HG03354 (cell line): ENCODE measurements around the gene THOC7.
A peak's percentile ranks its signal among the peaks of the same experiment; 100 is the strongest.

Source experiments
- ATAC-seq: cut with Tn5 transposase; IDR thresholded peaks from one replicate; pipeline ENCODE4 v1.9.1; 2021; ENCODE audit warnings: mild to moderate bottlenecking; ENCODE audit not compliant: unreplicated experiment, poor library complexity, severe bottlenecking

Gene THOC7

GRCh38 chr3:63863150-63864007 lies at the start of gene THOC7, which contains the start of gene ATXN7:
TSS of gene THOC7 (minus strand) at chr3:63863805. CDS start at chr3:63863790, 15 bp downstream.
TSS of gene ATXN7 (plus strand) at chr3:63863867. CDS start at chr3:63912599, 48,732 bp downstream.
- ATAC-seq = peak; percentile 83

- ATAC-seq = peak; percentile 19
These were observed 49.4 kb upstream of the THOC7 start for GRCh38 chr3:63912768-63913588.

- ATAC-seq = peak; percentile 82
These were observed 48.5 kb upstream of the THOC7 start, which contains the start of gene SCAANT1 for GRCh38 chr3:63911873-63912767. TSS of gene SCAANT1 (minus strand) at chr3:63912383.

DNA sequence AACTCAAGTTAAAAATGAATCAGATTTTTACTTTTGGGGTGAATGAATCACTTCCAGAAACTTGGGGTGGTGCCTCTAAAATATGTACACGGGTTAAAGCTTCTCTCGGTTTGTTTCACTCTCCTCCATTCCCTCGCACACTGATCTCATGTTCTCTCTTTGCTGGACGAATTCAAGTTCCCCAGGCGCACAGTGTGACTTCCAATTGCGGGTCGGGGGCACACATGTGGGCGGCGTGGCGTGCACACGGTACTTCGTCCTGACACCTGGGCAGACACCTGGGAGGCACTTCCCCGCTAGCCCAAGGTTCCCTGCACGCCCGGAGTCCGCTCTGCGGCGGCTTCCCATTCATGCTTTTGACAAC lies 47.9 kb upstream of the THOC7 start:
- no peak for ATAC-seq

GRCh38 chr3:63910891-63911290 lies 47.3 kb upstream of the THOC7 start:
- ATAC-seq = no peak

DNA sequence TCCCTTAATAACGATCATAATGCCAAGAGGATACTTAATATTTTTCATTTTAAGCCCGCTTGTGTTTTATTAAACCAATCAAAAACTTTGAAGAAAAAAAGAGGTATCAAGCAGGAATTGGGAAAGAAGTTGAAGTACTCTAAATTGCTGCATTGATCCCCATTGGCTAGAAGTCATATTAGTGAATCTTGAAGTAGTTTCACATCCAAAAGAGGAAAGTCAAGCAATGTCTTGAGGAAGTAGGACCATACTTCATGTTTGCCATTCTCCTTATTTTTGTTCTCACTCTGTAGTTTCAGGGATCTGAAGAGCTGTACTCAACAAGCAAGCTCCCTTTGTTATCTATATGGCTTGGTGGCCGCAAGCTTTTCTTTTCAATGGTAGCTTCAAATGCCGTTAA lies 46.4 kb upstream of the THOC7 start:
- no peak for ATAC-seq

GRCh38 chr3:63909431-63909830 lies 45.8 kb upstream of the THOC7 start:
- ATAC-seq = no peak

DNA sequence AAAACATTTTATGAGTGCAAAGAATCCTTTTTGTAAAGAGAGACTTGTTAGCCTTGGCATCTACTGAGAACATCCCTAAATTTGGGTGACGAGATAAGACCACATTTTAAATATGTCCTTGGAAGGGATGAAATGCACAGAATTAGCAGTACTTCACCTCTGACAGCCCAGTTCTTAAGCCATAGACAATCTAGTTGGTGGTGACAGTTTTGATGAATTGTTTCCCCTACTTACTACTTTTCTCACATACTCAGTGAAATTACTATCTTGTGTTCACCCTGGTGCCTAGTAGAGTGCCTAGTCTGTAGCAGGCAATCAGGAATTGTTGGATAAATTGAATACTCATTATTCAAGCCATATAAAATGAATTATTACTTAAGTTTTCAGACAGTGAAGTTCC lies 45.2 kb upstream of the THOC7 start:
- no peak for ATAC-seq

GRCh38 chr3:63908081-63908736 lies 44.6 kb upstream of the THOC7 start:
- ATAC-seq = no peak

GRCh38 chr3:63905731-63906620 lies 42.4 kb upstream of the THOC7 start:
- no peak for ATAC-seq

DNA sequence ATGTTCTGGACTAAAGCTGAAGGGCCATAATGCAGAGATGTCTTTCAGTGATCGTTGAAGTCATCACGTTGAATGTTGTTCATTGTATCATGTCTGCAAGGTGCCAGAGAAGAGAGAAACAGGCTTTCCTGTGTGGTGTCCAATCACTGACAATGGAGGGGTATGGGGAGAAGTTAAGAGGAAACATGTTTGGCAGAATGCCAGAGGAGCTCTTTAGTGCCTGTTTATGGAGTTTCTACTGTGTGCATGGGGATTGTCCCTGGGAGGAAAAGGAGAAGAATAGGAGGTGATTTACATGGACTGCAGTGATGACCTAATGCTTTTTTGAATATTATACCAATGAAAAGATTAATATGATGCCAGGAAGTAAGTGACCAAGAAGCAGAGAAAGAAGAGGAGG lies 36.9 kb upstream of the THOC7 start:
- ATAC-seq = no peak

DNA sequence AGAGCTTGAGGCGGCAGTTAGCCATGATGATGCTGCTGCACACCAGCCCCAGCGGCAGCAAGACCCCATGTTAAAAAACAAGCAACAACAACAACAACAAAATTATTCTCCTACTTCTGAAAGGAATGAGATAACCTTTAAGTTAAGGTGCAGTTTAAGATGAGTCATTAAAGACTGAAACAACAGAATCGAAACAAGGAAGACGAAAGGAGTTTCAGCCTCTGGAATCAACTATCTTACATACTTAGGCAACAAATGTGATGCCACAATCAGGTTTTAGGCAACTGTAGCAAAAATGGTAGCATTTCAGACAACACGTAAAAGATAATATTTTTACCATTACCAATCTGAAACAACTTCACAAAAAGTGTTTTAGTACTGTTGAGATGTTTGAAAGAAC lies 36.4 kb upstream of the THOC7 start:
- no peak for ATAC-seq

GRCh38 chr3:63896332-63897030 lies 32.9 kb upstream of the THOC7 start:
- peak; percentile 81 for ATAC-seq

DNA sequence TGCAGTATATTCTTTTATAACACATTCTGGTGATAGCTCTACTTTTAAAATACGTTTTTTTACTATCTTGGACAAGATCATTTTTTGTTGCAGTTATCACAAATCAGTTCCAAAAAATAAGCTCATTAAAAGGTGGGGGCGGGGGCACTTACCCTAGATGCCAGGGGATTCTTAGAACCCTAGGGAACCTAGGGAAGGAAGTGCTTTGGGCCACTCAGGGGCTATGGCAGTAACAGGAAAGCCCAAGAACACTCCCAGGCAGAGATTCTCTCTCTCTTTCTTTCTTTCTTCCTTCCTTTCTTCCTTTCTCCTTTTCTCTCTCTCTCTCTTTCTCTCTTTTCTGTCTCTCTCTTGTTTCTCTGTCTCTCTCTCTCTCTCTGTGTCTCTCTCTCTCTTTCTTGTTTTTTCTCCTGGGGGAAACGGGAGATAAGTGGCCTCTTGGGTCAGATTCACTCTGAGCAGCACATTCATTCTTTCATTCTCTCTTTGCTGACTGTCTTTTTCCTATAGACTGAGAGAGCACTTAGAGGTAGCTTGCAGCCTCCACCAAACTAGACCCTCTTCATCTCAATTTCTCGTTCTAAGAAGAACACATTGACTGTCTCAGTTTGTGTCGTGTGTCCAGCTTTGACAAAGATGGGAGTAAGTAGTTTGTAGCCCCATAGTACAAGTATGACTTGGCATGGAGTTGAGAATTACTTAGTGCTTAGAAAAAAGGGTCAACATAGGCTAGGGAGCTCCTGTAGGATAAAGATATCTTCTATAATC lies 32.0 kb upstream of the THOC7 start:
- no peak for ATAC-seq

GRCh38 chr3:63892773-63893352 lies 29.3 kb upstream of the THOC7 start:
- no peak for ATAC-seq

DNA sequence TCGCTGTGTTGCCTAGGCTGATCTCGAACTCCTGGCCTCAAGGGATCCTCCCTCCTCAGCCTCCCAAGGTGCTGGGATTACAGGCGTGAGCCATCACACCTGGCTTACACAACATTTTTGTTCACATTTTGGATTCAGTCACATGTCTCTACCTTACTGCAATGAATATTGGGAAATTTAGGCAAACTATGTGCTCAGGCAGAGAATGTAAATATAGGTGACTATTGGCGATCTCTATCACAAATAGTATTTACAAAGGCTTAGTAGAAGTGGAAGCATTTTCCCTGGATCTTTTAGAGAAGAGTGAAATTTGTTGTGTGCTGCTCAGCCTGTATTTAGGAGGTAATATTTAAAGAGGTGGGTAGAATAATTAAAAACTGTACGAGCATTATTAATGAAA lies 27.9 kb upstream of the THOC7 start:
- no peak for ATAC-seq

- ATAC-seq = no peak
These were observed 23.3 kb upstream of the THOC7 start for GRCh38 chr3:63886858-63887257.
